Activated T-helper 1 cell treated with anti-CD3 and anti-CD28 coated beads, Interleukin-2, amount 50 U/mL, for 16 hours (primary cell): Measurements from ENCODE around the gene KPNA6.
"Not testable (repeated sequence)": the region's sequence is repeated elsewhere in the genome, so short reads cannot be mapped to it uniquely, and the experiment has no call there.

ENCODE experiments used
- DNase-seq, 2 donors: peaks; one replicate each; pipeline ENCODE4 v3.0.0-alpha.2; 2020; ENCODE audit warnings: low read depth in 1 of 2, low spot score in 1 of 2

KPNA6 gene

GRCh38 chr1:32100359-32100758 is 7.5 kb upstream of the KPNA6 start:
- DNase-seq = no peak

DNA sequence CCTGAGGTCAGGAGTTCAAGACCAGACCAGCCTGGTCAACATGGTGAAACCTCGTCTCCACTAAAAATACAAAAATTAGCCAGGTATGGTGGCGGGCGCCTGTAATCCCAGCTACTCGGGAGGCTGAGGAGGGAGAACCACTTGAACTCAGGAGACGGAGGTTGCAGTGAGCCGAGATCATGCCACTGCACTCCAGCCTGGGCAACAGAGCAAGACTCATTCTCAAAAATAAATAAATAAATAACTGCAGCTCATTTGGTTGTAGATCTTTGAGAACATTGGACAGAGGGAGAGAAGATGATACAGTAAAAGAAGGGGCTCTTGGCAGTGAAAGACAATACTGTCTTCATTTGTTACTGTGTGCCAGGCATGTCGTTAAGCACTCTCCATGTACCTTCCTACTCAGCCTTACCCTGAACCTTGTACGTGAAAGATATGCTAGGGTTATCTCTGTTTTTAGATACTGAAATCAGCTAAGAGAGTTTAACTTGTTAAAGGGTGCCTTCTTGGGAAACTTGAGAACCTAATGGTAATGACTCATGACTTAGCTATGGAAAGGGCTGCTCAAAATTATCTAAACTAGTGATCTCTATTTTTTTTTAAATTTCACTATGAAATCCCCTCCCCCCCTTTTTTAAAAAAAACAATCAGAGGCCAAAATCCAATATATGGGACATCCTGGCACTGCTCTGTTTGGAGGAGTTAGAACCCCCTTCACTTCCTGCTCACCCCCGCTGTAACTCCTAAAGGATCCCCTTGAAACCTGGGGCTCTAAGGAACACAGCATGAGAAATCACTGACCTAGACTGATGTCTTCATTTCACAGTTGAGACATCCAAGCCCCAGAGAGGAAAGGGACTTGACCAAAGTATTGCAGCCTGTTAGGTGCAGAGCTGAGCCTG is 6.8 kb upstream of the KPNA6 start:
- DNase-seq = no peak

- no peak for DNase-seq
Observed at GRCh38 chr1:32104127-32104526, 3.7 kb upstream of the KPNA6 start.

GRCh38 chr1:32105338-32105737 is 2.5 kb upstream of the KPNA6 start:
- no peak for DNase-seq

GRCh38 chr1:32106663-32107275 is 1.1 kb upstream of the KPNA6 start:
- no peak for DNase-seq

- DNase-seq = no peak
Observed at GRCh38 chr1:32111040-32111623, 3.3 kb downstream of the KPNA6 start.

- DNase-seq = no peak
Observed at GRCh38 chr1:32111789-32112188, 3.9 kb downstream of the KPNA6 start.

- DNase-seq = no peak
Observed at GRCh38 chr1:32112806-32113375, 5.0 kb downstream of the KPNA6 start.

DNA sequence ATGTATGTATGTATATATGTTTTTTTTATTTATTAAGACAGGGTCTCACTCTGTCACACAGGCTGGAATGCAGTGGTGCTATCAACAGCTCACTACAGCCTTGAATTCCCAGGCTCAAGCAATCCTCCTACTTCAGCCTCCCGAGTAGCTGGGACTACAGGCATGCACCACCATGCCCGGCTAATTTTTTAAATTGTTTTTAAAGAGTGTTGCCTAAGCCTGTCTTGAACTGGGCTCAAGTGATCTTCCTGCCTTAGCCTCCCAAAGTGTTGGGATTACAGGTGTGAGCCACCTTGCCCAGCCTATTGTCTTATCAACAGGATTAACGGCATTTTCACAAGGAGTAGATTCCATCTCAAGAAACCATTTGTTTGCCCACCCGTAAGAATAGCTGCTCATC is 5.6 kb downstream of the KPNA6 start:
- DNase-seq = not testable (repeated sequence)

DNA sequence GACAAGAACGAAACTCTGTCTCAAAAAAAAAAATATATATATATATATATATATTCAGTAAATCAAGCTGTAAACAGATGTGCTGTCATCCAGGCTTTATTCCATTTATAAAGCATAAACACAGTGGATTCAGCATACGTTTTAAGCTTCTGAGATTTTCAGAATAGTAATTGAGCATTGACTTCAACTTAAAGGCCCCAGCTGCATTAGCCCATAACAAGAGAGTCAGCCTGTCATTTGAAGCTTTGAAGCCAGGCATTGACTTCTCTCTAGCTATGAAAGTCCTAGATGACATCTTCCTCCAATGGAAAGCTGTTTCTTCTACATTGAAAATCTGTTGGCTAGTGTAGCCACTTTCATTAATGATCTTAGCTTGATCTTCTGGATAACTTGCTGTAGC is 6.6 kb downstream of the KPNA6 start:
- no peak for DNase-seq

GRCh38 chr1:32115496-32115895 is 7.6 kb downstream of the KPNA6 start:
- no peak for DNase-seq

- DNase-seq = no peak
Observed at GRCh38 chr1:32116531-32116930, 8.7 kb downstream of the KPNA6 start.

- DNase-seq = no peak
Observed at GRCh38 chr1:32122151-32122550, 14.3 kb downstream of the KPNA6 start.

- DNase-seq = not testable (repeated sequence)
Observed at GRCh38 chr1:32123361-32123760, 15.5 kb downstream of the KPNA6 start.

GRCh38 chr1:32125313-32125712 is 17.5 kb downstream of the KPNA6 start:
- DNase-seq = no peak

DNA sequence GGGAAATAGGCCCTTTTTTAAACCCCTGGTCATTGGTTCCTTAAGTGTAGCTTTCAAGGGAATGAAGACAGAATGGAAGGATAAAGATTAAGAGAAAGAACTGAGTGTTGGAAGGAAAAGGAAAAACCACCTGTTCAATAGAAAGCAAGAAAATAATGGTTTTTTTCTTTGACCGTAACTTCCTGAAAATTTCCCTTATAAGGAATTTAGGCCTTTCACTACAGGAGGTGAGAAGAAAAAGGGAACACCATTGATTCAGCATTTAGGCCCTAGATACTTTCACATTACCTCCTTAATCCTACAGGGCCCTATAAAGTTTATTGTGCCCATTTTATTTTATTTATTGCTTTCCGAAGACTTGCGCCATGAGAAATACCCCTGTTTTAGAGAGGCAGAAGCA is 18.9 kb downstream of the KPNA6 start:
- DNase-seq = no peak

GRCh38 chr1:32127409-32128198 is 19.7 kb downstream of the KPNA6 start:
- no peak for DNase-seq

DNA sequence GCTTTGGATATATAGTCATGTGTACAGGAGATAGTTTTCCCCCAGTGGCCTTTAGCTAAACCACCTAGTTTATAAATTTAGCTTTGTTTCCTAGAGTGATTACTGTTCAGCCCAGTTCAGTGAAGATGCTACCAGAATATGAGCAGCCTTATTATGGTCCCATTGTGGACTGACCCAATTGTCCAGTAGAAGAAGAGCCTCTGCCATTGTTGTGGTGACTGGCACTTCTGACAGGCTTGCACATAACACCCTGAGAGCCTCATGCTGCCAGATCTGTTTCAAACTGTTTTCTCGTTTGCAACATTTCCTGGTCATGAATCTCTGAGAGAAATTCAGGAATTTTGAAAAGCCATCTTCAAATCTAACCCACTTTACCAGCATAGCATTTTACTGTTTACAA is 20.6 kb downstream of the KPNA6 start:
- DNase-seq = no peak

GRCh38 chr1:32128964-32129363 is 21.1 kb downstream of the KPNA6 start:
- DNase-seq = no peak

- DNase-seq = not testable (repeated sequence)
Observed at GRCh38 chr1:32133950-32134280, 26.1 kb downstream of the KPNA6 start.

DNA sequence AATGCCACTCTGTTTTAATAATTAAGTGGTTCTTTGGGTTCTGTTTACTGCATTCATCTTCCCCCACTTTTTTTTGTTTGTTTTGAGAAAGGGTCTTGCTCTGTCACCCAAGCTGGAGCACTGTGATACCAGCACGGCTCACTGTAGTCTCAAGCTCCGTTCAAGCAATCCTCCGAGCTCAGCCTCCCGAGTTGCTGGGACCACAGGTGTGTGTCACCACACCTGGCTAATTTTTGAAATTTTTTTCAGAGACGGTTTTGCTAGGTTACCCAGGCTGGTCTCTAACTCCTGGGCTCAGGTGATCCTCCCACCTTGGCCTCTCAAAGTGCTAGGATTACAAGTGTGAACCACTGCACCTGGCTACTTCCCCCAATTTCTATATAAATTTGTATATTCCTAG is 29.3 kb downstream of the KPNA6 start:
- DNase-seq = no peak
